OCI-LY3 (cell line): ENCODE results near the gene UNC45A.

Experiments used
- H2AFZ ChIP-seq: fragments of 200-600, 300-600 bp; shearing (Covaris generic); 2 replicates; pipeline ENCODE4 v1.6.0; 2014; ENCODE audit warnings: antibody characterized with exemption, low read depth, low read length
- H3K27ac ChIP-seq: fragments of 200-600, 300-600 bp; sonication (generic); 2 replicates; pipeline ENCODE4 v1.5.1; 2014; ENCODE audit warnings: mild to moderate bottlenecking, low read length, moderate library complexity, mixed read lengths
- H3K27me3 ChIP-seq: fragments of 200-600, 300-600 bp; sonication (generic); 2 replicates; pipeline ENCODE4 v1.6.1; 2014; ENCODE audit warnings: low read depth, low read length, mixed read lengths
- H3K36me3 ChIP-seq: fragments of 200-600, 300-600 bp; sonication (generic); replicated peaks from 2 replicates; pipeline ENCODE3; 2014; ENCODE audit warnings: low read depth, low read length, mixed read lengths
- H3K4me1 ChIP-seq: fragments of 300-600, 200-600 bp; sonication (generic); 2 replicates; pipeline ENCODE4 v1.6.1; 2014; ENCODE audit warnings: low read length, mixed read lengths
- H3K4me2 ChIP-seq: fragments of 200-600, 300-600 bp; sonication (generic); 2 replicates; pipeline ENCODE4 v1.6.1; 2014; ENCODE audit warnings: low read length, mixed read lengths
- H3K4me3 ChIP-seq: fragments of 300-600, 200-600 bp; sonication (generic); 2 replicates; pipeline ENCODE4 v1.5.1; 2014; ENCODE audit warnings: antibody characterized with exemption, mild to moderate bottlenecking, low read length, moderate library complexity
- H3K79me2 ChIP-seq: fragments of 300-600, 200-600 bp; shearing (Covaris generic); 2 replicates; pipeline ENCODE4 v1.6.1; 2014; ENCODE audit warnings: mild to moderate bottlenecking, low read length, mixed read lengths
- H3K9ac ChIP-seq: fragments of 300-600, 200-600 bp; shearing (Covaris generic); 2 replicates; pipeline ENCODE4 v1.6.0; 2014; ENCODE audit warnings: mild to moderate bottlenecking, low read length, moderate library complexity
- H3K9me3 ChIP-seq: fragments of 200-600, 300-600 bp; shearing (Covaris generic); 2 replicates; pipeline ENCODE4 v1.6.1; 2014; ENCODE audit warnings: low read length, mixed read lengths; ENCODE audit not compliant: insufficient read depth
- H4K20me1 ChIP-seq: fragments of 200-600, 300-600 bp; sonication (generic); 2 replicates; pipeline ENCODE4 v1.6.1; 2016; ENCODE audit warnings: low read length, mixed read lengths; ENCODE audit not compliant: insufficient read depth
- EZH2phosphoT487 ChIP-seq: fragments of 200-600 bp; shearing (Covaris generic); IDR thresholded peaks from 2 replicates; pipeline ENCODE4 v1.6.1; 2018; ENCODE audit warnings: antibody characterized with exemption, mixed run types, low read depth
- TF ChIP-seq, protein P1 (sequence below): fragments of 200-600, 300-600 bp; sonication (generic); IDR thresholded peaks from 2 replicates; pipeline ENCODE4 v1.5.1; 2014; ENCODE audit warnings: antibody characterized with exemption, low read length, low read depth

The UNC45A gene

DNA sequence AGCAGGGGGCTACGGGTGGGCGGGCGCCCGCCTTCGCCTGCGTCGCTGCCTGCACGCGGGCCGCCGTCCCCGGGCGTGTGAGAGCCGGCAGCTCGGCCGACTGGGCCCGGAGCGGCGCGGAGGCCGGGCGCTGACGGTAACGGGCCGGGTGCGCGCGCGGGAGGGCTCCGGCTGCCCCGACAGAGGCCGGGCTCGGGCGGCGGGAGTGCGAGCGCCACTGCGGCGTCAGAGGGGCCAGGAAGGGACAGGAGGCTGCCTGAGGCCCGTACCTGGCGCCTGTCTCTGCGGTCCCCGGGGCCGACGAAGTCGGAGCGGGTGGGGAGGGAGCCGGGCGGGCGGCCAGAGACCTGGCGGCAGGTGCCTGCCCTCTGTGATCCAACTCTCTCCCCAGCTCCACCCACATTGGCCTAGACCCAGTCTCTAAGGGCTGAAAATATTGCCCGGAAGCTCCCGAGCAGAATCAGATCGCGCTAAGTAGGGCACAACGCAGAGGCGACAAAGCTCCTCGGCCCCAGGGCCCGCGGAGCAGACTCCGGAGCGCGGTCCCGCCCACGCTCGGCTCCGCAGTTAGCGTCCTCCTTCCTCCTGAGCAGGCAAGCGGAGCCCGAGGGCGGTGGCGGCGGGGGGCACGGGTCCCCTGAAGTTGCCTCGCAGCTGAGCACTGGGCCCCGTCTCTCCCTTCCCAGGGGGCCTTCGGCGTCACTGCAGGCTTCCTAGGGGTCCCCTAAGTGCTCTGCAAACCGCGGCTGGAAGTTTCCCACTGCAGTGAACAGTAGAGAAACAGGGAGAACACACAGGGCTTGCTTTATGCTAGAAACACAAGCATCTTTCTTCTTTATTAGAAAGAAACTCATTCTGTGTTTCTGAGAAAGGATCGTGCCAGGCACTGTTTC is 32.0 kb upstream of the UNC45A start, which contains the start of gene MAN2A2:
Gene MAN2A2 (plus strand): TSS at position 463 of the 893 bp plus-strand sequence. CDS start 906 bp downstream, outside the sequence.
- Histone ChIP-seq H3K27ac (peak within 1 kb of the TSS; percentile 36), H3K4me1 (peaks cover 14% of the 10 kb centered on the region), H3K27me3 (no peaks in the 10 kb centered on the region), H3K9ac (peak within 1 kb of the TSS; percentile 75), H4K20me1 (no peaks in the 10 kb centered on the region), H3K9me3 (no peaks in the 10 kb centered on the region), H3K4me3 (peak within 1 kb of the TSS; percentile 97), H3K79me2 (no peaks in the 10 kb centered on the region), H2AFZ (peak within 1 kb of the TSS; percentile 96), H3K36me3 (peaks cover 8% of the 10 kb centered on the region), H3K4me2 (peak within 1 kb of the TSS; percentile 81)
- TF ChIP-seq, protein P1, sequence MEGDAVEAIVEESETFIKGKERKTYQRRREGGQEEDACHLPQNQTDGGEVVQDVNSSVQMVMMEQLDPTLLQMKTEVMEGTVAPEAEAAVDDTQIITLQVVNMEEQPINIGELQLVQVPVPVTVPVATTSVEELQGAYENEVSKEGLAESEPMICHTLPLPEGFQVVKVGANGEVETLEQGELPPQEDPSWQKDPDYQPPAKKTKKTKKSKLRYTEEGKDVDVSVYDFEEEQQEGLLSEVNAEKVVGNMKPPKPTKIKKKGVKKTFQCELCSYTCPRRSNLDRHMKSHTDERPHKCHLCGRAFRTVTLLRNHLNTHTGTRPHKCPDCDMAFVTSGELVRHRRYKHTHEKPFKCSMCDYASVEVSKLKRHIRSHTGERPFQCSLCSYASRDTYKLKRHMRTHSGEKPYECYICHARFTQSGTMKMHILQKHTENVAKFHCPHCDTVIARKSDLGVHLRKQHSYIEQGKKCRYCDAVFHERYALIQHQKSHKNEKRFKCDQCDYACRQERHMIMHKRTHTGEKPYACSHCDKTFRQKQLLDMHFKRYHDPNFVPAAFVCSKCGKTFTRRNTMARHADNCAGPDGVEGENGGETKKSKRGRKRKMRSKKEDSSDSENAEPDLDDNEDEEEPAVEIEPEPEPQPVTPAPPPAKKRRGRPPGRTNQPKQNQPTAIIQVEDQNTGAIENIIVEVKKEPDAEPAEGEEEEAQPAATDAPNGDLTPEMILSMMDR = no peak
- TF ChIP-seq EZH2phosphoT487 = no peak

DNA sequence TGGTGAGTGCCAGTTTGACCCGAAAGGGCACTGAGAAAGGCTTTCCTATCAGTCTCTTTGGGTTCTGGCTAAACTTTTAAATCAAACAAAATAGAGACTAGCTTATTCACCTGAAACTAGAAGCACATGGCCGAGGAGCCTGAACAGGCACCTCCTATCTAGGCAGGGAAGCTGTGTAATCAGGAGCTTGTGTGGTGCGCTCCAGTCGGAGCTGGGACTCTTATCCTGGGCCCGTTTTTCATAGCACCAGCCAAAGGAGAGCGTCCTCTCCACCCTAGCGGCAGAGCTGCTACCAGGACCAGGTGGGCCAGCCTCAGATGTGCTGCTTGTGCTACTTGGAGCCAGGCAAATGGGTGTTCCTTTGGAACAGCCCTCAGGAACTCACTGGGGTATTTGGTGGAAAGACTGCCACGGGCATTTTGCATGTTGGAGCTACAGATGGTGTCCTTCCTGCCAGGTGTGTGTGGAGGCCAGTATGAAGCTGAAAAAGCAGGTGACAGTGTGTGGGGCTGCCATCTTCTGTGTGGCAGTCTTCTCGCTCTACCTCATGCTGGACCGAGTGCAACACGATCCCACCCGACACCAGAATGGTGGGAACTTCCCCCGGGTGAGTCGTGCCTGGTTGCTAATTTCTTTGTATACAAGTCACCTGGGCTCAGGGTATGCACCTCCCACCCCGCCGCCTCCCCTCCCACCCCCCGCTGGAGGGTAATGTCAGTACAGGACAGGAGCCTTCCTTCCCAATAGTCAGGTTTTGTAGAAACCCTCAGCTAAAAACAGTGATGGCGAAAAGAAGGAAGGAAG is 31.1 kb upstream of the UNC45A start:
- peaks cover 14% of the 10 kb centered on the region for H3K4me1 ChIP-seq
- peak overlapping the region; percentile 97 for H3K4me3 ChIP-seq
- TF ChIP-seq, protein P1 = 0 out of 2 replicates have a peak, but pooled peaks have one; percentile 10
- no peak for TF ChIP-seq EZH2phosphoT487
- H3K4me2 ChIP-seq = peak overlapping the region; percentile 81
- H3K9ac ChIP-seq = peak overlapping the region; percentile 75
- H3K27me3 ChIP-seq = no peaks in the 10 kb centered on the region
- H2AFZ ChIP-seq = peak overlapping the region; percentile 86
- no peaks in the 10 kb centered on the region for H4K20me1 ChIP-seq
- H3K9me3 ChIP-seq = no peaks in the 10 kb centered on the region
- H3K27ac ChIP-seq = no peak overlapping the region
- H3K79me2 ChIP-seq = no peaks in the 10 kb centered on the region
- H3K36me3 ChIP-seq = peaks cover 8% of the 10 kb centered on the region

DNA sequence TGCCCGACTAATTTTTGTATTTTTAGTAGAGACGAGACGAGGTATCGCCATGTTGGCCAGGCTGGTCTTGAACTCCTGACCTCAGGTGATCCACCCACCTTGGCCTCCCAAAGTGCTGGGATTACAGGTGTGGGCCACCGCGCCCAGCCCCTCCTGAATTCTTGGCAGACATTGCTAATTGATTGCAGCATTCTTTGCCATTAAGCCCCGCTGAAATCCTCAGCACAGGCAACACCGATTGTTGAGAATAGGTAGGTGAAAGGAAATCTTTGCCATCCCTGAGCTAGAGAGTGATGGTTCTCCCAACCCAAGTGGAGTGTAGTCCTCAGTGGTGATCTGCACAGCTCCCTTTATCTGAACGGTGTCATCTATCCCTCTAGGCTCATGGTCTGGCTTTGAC is 30.3 kb upstream of the UNC45A start:
- H3K79me2 ChIP-seq = no peaks in the 10 kb centered on the region
- TF ChIP-seq EZH2phosphoT487 = no peak
- TF ChIP-seq, protein P1 = no peak
- no peak overlapping the region for H3K4me2 ChIP-seq
- H4K20me1 ChIP-seq = no peaks in the 10 kb centered on the region
- H3K27ac ChIP-seq = no peak overlapping the region
- peaks cover 8% of the 10 kb centered on the region for H3K36me3 ChIP-seq
- H2AFZ ChIP-seq = no peak overlapping the region
- H3K4me1 ChIP-seq = peaks cover 14% of the 10 kb centered on the region
- H3K4me3 ChIP-seq = no peak overlapping the region
- no peak overlapping the region for H3K9ac ChIP-seq
- H3K27me3 ChIP-seq = no peaks in the 10 kb centered on the region
- no peaks in the 10 kb centered on the region for H3K9me3 ChIP-seq
